GM12864 (cell line): ENCODE results near the gene PPM1H.

Source experiments
- DNase-seq: peaks from one replicate; pipeline ENCODE4 v3.0.0-alpha.2; 2011; ENCODE audit warnings: low read depth
- H3K4me3 ChIP-seq: 2 replicates; pipeline ENCODE4 v1.5.1; 2011; ENCODE audit warnings: mild to moderate bottlenecking, low read depth, low read length, control low read depth
- TF ChIP-seq, protein P1 (sequence below): IDR thresholded peaks from 2 replicates; pipeline ENCODE4 v1.5.1; 2011; ENCODE audit warnings: low read depth, mild to moderate bottlenecking, moderate library complexity, low read length, control low read depth, inconsistent platforms; ENCODE audit errors: missing control alignments

PPM1H gene

DNA sequence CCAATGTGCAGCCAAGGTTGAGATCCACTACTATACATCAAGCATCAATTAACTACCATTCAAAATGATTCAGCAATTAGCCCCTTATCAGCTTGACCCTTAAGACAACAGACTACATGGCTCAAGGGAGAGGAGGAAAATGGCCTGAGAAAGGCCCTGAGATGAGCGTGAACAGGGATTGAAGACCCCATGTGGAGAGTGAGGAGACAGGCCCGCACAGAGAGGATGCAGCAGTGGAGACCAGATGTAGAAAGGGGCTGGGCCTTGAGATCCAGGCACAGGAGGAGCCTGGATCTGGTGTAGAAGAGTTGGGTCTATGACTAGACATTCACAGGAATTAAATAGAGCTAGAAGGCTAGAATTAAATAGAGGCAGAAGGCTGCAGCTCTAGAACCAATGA is 239.3 kb downstream of the PPM1H start:
- TF ChIP-seq, protein P1, sequence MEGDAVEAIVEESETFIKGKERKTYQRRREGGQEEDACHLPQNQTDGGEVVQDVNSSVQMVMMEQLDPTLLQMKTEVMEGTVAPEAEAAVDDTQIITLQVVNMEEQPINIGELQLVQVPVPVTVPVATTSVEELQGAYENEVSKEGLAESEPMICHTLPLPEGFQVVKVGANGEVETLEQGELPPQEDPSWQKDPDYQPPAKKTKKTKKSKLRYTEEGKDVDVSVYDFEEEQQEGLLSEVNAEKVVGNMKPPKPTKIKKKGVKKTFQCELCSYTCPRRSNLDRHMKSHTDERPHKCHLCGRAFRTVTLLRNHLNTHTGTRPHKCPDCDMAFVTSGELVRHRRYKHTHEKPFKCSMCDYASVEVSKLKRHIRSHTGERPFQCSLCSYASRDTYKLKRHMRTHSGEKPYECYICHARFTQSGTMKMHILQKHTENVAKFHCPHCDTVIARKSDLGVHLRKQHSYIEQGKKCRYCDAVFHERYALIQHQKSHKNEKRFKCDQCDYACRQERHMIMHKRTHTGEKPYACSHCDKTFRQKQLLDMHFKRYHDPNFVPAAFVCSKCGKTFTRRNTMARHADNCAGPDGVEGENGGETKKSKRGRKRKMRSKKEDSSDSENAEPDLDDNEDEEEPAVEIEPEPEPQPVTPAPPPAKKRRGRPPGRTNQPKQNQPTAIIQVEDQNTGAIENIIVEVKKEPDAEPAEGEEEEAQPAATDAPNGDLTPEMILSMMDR = no peak
- no peak overlapping the region for H3K4me3 ChIP-seq
- no peak for DNase-seq

DNA sequence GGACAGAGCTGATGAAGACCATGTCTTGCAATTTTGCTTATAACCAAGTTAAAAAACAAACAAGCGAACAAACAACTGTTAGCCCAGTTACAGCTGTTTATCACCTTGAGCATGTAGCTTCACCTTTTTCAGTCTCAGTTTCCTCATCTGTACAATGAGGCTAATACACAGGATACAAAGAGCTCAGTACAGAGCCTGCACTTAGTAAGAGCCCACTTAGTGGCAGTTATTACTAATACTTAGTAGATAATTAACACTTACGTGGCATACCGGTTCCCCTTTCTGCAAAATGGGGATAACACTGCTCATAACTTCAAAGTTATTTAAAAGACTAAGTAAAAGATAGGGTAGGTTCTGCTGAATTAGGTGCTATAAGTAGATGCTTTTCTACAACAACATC is 240.3 kb downstream of the PPM1H start:
- TF ChIP-seq, protein P1 = no peak
- DNase-seq = no peak
- no peak overlapping the region for H3K4me3 ChIP-seq

DNA sequence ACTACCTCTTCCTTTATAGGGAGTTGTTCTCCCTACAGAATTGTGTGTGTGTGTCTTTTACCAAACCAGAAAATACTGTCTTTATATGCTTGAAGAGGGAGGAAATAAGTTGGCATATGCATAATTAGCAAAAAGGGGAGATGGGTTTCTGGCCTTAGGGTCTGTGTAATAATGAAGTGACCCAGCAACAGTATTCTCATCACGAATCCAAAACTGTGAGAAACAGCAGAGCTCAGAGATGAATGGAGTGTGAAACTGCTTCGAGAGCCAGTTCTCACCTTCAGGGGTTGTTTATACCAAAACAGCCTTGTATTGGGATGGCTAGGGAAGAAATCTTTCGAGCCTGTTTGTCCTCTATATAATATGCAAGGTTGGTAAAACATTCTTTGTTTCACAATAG is 240.8 kb downstream of the PPM1H start:
- no peak overlapping the region for H3K4me3 ChIP-seq
- no peak for DNase-seq
- TF ChIP-seq, protein P1 = no peak

DNA sequence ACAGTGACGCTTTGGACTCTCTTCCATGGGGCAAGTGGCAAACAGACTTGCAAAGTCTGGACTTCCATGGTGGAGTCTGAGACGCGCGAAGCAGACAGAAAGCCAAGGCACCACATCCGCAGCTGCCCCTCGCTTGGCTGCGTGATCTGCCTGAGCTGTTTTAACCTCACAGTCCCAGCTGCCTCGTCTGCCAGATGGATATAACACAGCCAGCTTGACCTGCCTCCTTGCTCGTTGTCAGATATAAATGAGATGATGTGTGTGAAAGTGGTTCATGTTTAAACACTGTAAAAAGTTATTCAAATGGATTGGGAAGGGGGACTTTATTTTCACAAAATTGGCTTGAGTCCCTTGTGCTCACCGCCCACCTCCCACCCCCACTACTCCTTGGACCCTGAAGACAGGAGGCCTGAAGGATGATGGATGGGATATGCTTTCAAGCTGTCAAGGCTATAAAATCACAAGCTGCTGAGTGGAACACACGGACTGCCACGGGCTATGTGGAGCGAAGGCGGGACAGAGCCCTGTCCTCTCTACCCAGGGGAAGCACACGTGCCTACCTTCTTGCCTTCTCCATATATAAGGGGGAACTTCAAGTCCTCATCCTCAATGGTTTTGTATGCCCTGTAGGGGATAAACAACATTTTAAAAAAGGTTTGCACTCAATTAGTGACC is 241.4 kb downstream of the PPM1H start:
- no peak for DNase-seq
- TF ChIP-seq, protein P1 = no peak
- H3K4me3 ChIP-seq = no peak overlapping the region

DNA sequence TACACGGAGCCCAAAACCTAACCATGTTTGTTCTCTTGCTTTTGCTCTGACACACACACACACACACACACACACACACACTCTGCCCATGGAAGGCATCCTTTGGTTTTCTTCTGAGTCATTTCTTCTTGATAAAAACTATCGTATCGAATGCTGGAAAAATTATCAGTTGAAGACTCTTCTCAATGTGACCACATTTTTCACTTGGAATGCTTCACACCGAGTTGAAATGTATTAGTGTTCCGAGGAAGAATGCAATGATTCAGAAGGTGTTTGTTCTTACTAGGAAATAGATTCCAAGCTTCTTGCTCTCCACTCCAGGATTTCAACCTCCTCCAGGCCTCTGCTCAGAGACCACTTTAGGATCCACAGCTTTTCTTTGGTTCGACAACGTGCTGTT is 242.1 kb downstream of the PPM1H start:
- DNase-seq = no peak
- TF ChIP-seq, protein P1 = no peak

DNA sequence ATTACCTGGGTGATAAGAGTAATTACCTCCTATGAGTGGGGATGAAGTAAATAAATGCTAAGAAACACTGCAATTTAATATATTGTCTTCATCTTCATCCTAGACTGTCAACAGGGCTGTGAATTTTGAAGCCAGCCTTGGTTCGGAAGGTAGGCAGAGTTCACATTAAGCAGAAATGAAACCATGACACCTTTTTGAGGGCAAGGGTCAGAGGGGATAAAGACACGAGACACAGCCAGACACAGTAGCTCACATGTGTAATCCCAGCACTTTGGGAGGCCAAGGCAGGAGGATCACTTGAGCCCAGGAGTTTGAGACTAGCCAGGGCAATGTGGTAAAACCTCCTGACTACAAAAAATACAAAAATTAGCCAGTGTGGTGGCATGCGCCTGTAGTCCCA is 243.6 kb downstream of the PPM1H start:
- no peak overlapping the region for H3K4me3 ChIP-seq
- no peak for DNase-seq
- TF ChIP-seq, protein P1 = no peak

More for the DNA sequence above, 242.1 kb downstream of the PPM1H start:
- H3K4me3 ChIP-seq = no peak overlapping the region
